ENCODE data around the gene ARMC3.
"Not testable (repeated sequence)": the region's sequence is repeated elsewhere in the genome, so short reads cannot be mapped to it uniquely, and the experiment has no call there.

Gene ARMC3

DNA sequence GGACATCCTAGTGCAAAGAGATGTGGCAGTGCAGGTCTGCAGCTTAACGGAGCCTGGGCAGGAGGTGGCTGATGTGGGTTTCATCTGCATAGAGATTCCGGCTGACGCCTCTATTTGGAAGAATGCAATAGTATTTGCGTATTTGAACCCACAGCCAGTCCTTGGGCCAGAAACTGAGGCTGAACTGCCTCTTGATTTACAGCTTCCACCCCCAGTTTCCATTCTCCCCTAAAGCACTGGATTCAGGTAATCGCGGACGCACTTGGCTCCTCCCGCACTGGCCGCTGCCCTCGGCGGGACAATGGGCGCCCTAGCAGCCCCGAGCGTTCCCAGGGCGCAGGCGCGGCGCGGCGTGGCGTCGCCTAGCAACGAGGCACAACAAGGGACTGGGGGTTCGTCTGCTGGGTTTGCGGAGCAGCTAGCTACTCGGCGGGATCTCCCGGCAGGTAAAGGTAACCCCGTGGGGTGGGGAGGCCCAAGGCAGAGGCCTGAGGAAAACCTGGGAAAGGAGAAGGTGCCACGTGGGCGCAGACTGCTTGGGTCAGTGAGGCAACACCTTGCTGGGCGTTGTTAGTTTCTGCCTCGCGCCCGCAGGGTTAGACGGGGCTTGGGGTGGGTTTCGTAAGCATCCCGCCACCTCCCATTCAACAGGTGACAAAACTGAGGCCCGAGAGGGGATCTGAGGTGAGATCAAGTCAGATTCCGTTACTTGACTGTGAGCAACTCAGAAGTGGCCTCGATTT, at the start of gene ARMC3:
ARMC3 (plus strand) TSS at position 393 of the 743 bp plus-strand sequence. CDS start 3,944 bp downstream, outside the sequence.
- DNase-seq (ENCODE audit: insufficient read length, low spot score): peak; percentile 6
- no peak for FAIRE-seq

- no peak for DNase-seq (ENCODE audit: insufficient read length, low spot score)
- FAIRE-seq: no peak
Measured at GRCh38 chr10:22891797-22892196, 36.1 kb upstream of the ARMC3 start.

DNA sequence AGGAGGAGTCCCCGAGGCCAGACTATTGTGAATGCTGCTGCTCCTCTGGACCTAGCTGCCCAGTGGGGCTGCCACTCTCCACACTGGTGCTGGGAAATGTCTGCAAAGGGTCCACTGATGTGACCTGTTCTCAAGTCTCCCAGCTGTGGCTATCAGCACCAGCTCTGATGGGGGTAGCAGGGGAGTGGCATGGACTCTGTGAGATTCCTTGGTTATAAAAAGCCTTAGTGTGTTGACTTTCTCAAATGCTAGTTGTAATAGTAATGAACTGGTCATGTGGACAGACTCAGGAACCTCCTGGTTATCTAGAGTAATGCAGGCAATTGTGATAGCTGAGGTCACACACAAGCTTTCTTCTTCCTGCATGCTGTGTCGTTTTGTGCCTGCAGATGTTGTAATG, 34.1 kb upstream of the ARMC3 start:
- FAIRE-seq (no peak), DNase-seq (ENCODE audit: insufficient read length, low spot score) (no peak)

DNA sequence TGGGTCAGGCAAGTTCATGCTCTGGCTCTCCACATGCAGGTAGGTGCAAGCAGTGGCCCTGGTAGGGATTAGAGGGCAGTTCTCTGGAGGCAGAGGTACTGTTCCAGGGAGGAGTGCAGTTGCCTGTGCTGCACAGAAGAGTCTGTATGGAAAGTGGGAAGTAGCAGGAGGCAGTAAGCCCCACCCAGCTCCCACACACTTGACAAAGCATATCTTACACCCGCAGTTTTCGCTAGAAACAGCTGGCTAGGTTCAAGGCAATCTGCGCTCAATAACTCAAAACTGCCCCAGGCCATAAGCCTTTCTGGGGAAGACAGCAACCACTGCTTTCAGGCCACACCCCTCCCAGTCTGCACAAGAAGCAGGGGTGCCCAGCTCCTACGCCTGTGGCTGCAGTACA, 33.1 kb upstream of the ARMC3 start:
- no peak for DNase-seq (ENCODE audit: insufficient read length, low spot score)

DNA sequence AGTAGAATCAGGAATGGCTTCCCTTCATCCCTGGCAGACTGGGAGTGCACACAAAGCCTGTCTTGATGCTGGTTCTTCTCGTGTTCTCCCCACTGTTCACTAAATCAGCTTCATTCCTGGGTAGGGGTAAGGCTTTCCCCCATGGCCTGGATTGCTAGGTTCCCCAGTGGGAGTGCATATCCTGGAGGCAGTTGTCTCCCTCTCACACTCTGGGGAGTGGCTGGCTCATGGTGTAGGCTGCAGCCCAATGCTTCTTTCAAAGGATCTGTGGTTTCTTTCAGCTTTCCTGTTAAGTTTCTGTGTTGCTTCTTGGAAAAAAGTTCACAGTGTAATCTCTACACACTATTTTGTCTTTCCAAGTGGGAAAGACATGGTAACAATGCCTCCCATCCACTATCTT, 32.6 kb upstream of the ARMC3 start:
- no peak for FAIRE-seq
- no peak for DNase-seq (ENCODE audit: insufficient read length, low spot score)

More for the DNA sequence above, 33.1 kb upstream of the ARMC3 start:
- no peak for FAIRE-seq

DNA sequence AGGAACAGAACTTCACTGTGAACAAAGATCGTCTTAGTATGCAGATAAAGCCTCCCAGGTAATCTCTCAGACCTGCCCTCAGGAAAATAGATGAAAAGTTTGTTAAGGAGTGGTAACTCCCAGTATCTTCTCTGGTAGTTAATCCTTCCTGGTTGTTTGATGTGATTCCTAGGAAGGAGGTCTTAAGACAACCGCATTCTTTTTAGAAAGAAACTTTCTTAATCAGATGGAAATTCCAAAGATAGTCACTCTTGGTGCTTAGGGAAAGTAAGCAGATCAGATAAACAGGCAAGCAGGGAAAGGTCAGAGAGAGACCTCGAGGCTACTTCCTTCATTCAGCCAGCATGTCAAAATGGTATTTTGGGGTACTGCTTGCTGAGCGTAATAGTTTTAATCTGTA, 30.5 kb upstream of the ARMC3 start:
- no peak for DNase-seq (ENCODE audit: insufficient read length, low spot score)
- no peak for FAIRE-seq

DNA sequence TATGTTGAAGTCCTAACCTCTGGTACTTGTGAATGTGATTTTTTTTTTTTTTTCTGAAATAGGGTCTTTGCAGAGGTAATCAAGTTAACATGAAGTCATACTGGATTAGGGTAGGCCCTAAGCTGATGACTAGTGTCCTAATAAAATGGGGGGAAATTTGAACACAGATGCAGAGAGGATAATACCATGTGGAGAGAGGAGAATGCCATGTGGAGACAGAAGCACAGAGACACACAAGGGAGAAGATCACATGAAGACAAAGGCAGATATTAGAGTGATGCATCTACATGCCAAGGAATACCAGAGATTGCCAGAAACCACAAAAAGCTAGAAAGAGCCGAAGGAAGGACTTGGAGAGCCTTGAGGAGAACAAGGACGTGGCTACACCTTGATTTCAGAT, 28.5 kb upstream of the ARMC3 start:
- DNase-seq (ENCODE audit: insufficient read length, low spot score) (no peak), FAIRE-seq (no peak)

- no peak for DNase-seq (ENCODE audit: insufficient read length, low spot score)
- FAIRE-seq: no peak
Measured at GRCh38 chr10:22899775-22900174, 28.1 kb upstream of the ARMC3 start.

DNA sequence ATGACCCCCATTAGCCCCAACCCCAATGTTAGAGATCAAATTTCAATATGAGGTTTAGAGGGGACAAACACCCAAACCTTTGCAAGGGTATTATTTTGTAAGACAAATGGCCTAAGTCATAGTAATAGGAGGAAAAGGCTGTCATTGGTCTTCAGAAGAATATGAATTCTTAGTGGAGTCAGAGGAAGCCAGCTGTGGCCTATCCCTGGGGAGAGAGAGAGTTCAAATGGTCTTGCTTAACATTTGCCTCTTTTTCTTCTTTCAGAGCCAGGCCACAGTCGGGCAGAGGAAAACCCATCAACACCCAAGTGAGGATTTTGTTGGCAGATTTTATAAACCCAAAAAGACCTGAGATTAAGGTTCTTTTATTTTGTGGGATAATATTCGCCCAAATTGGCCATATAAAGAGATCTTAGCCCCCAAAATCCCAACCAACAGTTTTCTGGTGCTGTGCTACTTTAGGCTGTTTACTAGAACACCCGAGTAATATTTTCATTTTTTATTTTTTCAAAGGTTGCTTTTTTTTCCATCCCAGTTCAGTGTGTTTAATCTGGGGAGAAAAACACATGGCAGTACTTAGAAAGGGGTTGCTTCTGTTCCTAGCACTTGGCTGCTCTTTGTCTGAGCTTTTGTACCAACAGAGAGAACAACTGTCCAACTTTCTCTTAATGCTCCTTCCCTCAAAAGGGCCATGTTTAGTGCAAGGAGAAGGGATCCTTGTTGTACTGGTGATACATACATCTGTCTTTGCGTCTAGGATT, 26.8 kb upstream of the ARMC3 start:
- no peak for FAIRE-seq

GRCh38 chr10:22902147-22902546, 25.7 kb upstream of the ARMC3 start:
- not testable (repeated sequence) for FAIRE-seq; DNase-seq (ENCODE audit: insufficient read length, low spot score)

More for the DNA sequence above, 26.8 kb upstream of the ARMC3 start:
- no peak for DNase-seq (ENCODE audit: insufficient read length, low spot score)

DNA sequence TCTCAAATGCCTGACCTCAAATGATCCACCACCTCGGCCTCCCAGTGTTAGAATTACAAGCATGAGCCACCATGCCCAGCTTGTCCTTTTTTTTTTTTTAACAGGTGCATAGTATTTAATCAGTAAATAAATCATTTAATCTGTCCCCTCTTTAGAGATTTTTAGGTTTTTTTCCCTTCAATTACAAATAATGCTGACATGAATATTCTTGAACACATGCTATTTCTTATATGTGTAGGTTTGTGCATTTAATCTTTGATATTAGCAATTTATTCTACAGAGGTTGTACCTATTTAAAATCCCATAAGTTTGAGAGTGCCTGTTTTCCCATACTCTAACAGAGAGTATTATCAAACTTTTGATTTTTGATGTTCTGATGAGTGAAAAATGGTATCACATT, 24.2 kb upstream of the ARMC3 start:
- FAIRE-seq (no peak), DNase-seq (ENCODE audit: insufficient read length, low spot score) (no peak)

DNA sequence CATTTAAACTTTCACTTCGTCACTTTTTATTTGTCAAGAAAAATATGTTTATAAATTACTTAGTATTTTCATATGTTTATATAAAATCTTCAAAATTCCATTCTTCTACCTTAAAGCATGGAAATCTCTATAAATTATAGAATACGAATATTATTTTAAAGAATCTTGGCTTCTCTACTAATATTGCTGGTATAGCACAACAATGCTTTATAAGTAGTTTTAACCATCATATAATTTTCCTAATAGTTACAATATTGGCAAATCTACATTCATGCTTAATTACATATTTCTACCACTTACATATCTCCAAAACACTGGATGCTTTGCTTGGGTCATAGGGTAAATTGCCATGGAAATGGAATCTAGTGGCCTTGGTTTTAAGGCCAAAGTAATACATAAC, 21.1 kb upstream of the ARMC3 start:
- DNase-seq (ENCODE audit: insufficient read length, low spot score): no peak
- no peak for FAIRE-seq

DNA sequence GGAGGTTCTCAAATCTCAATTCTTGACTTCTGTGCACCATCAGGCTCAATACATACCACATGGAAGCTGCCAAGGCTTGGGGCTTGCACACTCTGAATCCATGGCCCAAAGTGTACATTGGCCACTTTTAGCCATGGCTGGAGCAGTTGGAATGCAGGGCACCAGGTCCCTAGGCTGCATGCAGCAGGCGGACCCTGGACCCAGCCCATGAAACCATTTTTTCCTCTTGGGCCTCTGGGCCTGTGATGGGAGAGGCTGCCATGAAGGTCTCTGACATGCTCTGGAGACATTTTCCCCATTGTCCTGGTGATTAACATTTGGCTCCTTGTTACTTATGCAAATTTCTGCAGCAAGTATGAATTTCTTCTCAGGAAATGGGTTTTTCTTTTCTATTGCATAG, 19.0 kb upstream of the ARMC3 start:
- DNase-seq (ENCODE audit: insufficient read length, low spot score) (no peak), FAIRE-seq (no peak)

- DNase-seq (ENCODE audit: insufficient read length, low spot score); FAIRE-seq: not testable (repeated sequence)
Measured at GRCh38 chr10:22909673-22910072, 18.2 kb upstream of the ARMC3 start.

GRCh38 chr10:22911067-22911466, 16.8 kb upstream of the ARMC3 start:
- no peak for DNase-seq (ENCODE audit: insufficient read length, low spot score)
- no peak for FAIRE-seq

GRCh38 chr10:22911889-22912762, 15.7 kb upstream of the ARMC3 start:
- DNase-seq (ENCODE audit: insufficient read length, low spot score) (no peak), FAIRE-seq (no peak)

DNA sequence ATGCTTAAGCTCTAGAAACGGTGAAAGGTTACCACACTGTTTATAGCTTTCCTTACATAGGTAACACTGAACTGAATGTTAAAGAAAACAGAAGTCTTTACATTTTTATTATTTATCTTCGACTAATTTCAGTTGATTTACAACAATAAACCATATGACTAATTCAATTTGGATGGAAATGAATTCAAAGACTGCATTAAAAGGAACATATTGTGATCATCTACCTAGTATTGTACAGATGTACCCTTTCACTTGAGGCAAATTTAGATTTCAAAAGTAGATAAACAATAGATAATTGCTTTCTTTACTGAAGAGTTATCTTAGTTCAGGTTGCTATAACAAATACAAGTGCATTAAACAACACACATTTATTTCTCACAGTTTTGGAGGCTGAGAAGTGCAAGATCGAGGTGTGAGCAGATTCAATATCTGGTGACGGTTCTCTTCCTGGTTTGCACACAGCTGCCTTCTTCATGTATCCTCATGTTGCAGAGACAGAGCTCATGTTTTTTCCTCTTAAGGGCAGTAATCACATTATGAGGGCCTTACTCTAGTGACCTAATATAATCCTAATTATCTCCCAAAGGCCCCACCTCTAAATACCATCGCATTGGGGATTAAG, 15.0 kb upstream of the ARMC3 start:
- no peak for FAIRE-seq
- no peak for DNase-seq (ENCODE audit: insufficient read length, low spot score)

- DNase-seq (ENCODE audit: insufficient read length, low spot score) (no peak), FAIRE-seq (no peak)
Measured at GRCh38 chr10:22913474-22914092, 14.3 kb upstream of the ARMC3 start.

DNA sequence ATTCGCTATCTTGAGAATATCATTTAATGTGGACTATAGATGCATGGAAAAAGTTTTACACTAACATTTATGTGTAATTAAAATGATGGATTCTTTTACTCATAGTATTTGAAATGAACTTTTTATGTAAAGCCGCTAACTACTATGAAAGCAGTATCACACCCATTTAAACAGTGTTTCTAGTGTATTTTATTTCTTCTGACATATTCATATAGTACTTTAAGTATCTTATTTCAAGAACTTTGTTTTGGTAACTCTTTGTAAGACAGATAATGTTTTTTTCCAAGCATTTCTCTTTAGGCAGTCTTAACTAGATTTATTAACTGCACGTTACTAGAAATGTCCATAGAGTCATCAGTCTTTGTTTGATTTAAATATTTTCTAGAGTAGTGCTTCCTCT, 12.5 kb upstream of the ARMC3 start:
- FAIRE-seq (no peak), DNase-seq (ENCODE audit: insufficient read length, low spot score) (no peak)

GRCh38 chr10:22925088-22925487, 2.8 kb upstream of the ARMC3 start:
- FAIRE-seq (no peak), DNase-seq (ENCODE audit: insufficient read length, low spot score) (no peak)
